ENCODE results near the gene VPS29.
"Not testable (repeated sequence)": the region's sequence is repeated elsewhere in the genome, so short reads cannot be mapped to it uniquely, and the experiment has no call there.

DNA sequence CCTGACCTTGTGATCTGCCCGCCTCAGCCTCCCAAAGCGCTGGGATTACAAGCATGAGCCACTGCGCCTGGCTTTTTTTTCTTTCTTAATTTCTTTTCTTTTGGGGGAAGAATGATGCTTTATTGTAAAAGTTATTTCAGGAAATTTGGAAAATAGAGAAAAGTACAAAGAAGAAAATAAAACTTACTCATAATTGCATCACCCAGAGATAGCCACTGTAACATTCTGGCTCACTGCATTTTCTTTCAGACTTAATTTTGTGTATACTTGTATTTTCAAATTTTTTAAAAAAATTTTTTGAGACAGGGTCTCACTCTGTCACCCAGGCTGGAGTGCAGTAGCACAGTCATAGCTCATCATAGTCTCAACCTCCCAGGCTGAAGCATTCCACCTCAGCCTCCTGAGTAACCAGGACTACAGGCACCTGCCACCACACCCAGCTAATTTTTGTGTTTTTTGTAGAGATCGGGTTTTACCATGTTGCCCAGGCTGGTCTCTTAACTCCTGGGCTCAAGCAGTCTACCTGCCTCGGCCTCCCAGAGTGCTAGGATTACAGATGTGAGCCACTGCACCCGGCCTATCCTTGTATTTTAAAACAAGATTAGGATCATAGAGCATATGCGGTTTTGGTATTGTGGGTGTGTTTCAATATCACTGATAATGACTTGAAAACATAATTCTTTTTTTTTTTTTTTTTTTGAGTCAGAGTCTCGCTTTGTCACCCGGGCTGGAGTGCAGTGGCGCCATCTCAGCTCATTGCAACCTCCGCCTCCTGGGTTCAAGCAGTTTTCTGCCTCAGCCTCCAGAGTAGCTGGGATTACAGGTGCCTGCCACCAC, 19.2 kb upstream of the VPS29 start:
- TF ChIP-seq POLR2A (IDR thresholded peaks at IDR 0.05), result not testable (repeated sequence)
- TF ChIP-seq, protein P1, sequence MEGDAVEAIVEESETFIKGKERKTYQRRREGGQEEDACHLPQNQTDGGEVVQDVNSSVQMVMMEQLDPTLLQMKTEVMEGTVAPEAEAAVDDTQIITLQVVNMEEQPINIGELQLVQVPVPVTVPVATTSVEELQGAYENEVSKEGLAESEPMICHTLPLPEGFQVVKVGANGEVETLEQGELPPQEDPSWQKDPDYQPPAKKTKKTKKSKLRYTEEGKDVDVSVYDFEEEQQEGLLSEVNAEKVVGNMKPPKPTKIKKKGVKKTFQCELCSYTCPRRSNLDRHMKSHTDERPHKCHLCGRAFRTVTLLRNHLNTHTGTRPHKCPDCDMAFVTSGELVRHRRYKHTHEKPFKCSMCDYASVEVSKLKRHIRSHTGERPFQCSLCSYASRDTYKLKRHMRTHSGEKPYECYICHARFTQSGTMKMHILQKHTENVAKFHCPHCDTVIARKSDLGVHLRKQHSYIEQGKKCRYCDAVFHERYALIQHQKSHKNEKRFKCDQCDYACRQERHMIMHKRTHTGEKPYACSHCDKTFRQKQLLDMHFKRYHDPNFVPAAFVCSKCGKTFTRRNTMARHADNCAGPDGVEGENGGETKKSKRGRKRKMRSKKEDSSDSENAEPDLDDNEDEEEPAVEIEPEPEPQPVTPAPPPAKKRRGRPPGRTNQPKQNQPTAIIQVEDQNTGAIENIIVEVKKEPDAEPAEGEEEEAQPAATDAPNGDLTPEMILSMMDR (IDR thresholded peaks at IDR 0.05), result not testable (repeated sequence)

Data from uterus (tissue), 2 donors.